HCT116 (cell line): ENCODE results near the gene SORCS2. TPM values are rescaled to one million over a fixed set of nuclear protein-coding genes. Genes with fewer than 3 reads are reported as not detected.

Experiments
- ATAC-seq: fragments of 200-7000 bp; cut with Tn5 transposase; 2 replicates; pipeline ENCODE4 v1.9.1; 2020; ENCODE audit warnings: mild to moderate bottlenecking, moderate library complexity
- BruUV-seq: library from RNA; stranded (reverse); fragments of 400-500 nt; replicated peaks from 2 replicates; lab custom pipeline; 2021; lab: Mats Ljungman, UMichigan
- CTCF ChIA-PET: fragments of 300-600 bp; sonication (Branson Sonifier 250); formaldehyde crosslinking; loops from one replicate; lab custom pipeline; 2021; ENCODE audit warnings: antibody characterized with exemption; lab: Charles Lee
- POLR2A ChIA-PET: fragments of 300-600, 350-600 bp; sonication (Branson Sonifier 250); formaldehyde crosslinking; loops from one replicate; lab custom pipeline; 2021; ENCODE audit warnings: antibody characterized with exemption; lab: Charles Lee
- RAD21 ChIA-PET, 2 experiments: fragments of 300-600 bp; sonication (Branson Sonifier 250); formaldehyde crosslinking; loops; one replicate each; lab custom pipeline; 2023; ENCODE audit warnings: low total read pairs in 2 of 2; ENCODE audit not compliant: uncharacterized antibody in 2 of 2, unreplicated experiment in 2 of 2, low non-redundant PET in 1 of 2; lab: Charles Lee
- DNase-seq: peaks from one replicate; pipeline ENCODE4 v3.0.0-alpha.2; 2010; ENCODE audit warnings: low read depth, low spot score
- H2AFZ ChIP-seq: fragments of 200-600 bp; shearing (Covaris generic), sonication (generic); 2 replicates; pipeline ENCODE4 v1.6.1; 2017; ENCODE audit warnings: low read depth, mixed run types, mixed read lengths, antibody characterized with exemption, low read length; ENCODE audit not compliant: poor library complexity, severe bottlenecking
- H3K27ac ChIP-seq: 2 replicates; pipeline ENCODE4 v1.5.1; 2012; ENCODE audit warnings: low read depth, low read length
- H3K27me3 ChIP-seq: fragments of 200-600 bp; sonication (generic); 2 replicates; pipeline ENCODE4 v1.6.1; 2016; ENCODE audit warnings: mixed run types, low read length, mixed read lengths; ENCODE audit not compliant: insufficient read depth
- H3K36me3 ChIP-seq, 2 experiments: fragments of 200-500 bp in 1 of 2; fragments of 200-600 bp in 1 of 2; sonication (Bioruptor generic) in 1 of 2; sonication (generic) in 1 of 2; 2 replicates each; pipeline versions ENCODE4 v1.5.1 to v1.6.1; 2014 to 2016; ENCODE audit warnings: low read length in 2 of 2, inconsistent platforms in 1 of 2, mixed read lengths in 1 of 2, mixed run types in 1 of 2; ENCODE audit not compliant: insufficient read depth in 2 of 2, control insufficient read depth in 1 of 2
- H3K4me1 ChIP-seq, 2 experiments: fragments of 200-600 bp in 1 of 2; sonication (generic) in 1 of 2; 2 replicates each; pipeline versions ENCODE4 v1.5.1 to v1.6.1; 2012 to 2017; ENCODE audit warnings: low read length in 2 of 2, inconsistent platforms in 1 of 2, mild to moderate bottlenecking in 1 of 2, mixed read lengths in 1 of 2, mixed run types in 1 of 2, moderate library complexity in 1 of 2; ENCODE audit not compliant: insufficient read depth in 2 of 2, control insufficient read depth in 1 of 2
- H3K4me2 ChIP-seq: fragments of 200-600 bp; sonication (generic); 2 replicates; pipeline ENCODE4 v1.6.1; 2017; ENCODE audit warnings: mixed run types, low read length, mixed read lengths
- H3K4me3 ChIP-seq, 2 experiments: fragments of 200-600 bp in 1 of 2; sonication (generic) in 1 of 2; replicated peaks in 1 of 2; 2 replicates each; pipeline ENCODE4 v1.5.1; 2011 to 2016; ENCODE audit warnings: low read length in 2 of 2, control low read depth in 1 of 2, low read depth in 1 of 2, mild to moderate bottlenecking in 1 of 2, mixed read lengths in 1 of 2, mixed run types in 1 of 2
- H3K79me2 ChIP-seq: fragments of 200-600 bp; sonication (generic); 2 replicates; pipeline ENCODE4 v1.6.1; 2017; ENCODE audit warnings: mild to moderate bottlenecking, mixed run types, low read length, moderate library complexity, mixed read lengths; ENCODE audit not compliant: insufficient read depth
- H3K9ac ChIP-seq: fragments of 200-600 bp; sonication (generic); 2 replicates; pipeline ENCODE4 v1.6.1; 2016; ENCODE audit warnings: low read length, mixed read lengths
- H3K9me2 ChIP-seq: fragments of 200-600 bp; sonication (generic), shearing (Covaris generic); 2 replicates; pipeline ENCODE4 v1.6.1; 2017; ENCODE audit warnings: mixed run types, mild to moderate bottlenecking, moderate library complexity; ENCODE audit not compliant: insufficient read depth
- H3K9me3 ChIP-seq, 2 experiments: fragments of 200-500 bp in 1 of 2; fragments of 200-600 bp in 1 of 2; sonication (Bioruptor generic) in 1 of 2; sonication (generic) in 1 of 2; 2 replicates each; pipeline ENCODE4 v1.6.1; 2014 to 2017; ENCODE audit warnings: low read length in 2 of 2, mixed read lengths in 2 of 2, inconsistent platforms in 1 of 2, low read depth in 1 of 2, mild to moderate bottlenecking in 1 of 2, mixed run types in 1 of 2, moderate library complexity in 1 of 2; ENCODE audit not compliant: control insufficient read depth in 1 of 2, insufficient read depth in 1 of 2
- H4K20me1 ChIP-seq: fragments of 200-600 bp; sonication (generic), shearing (Covaris generic); 2 replicates; pipeline ENCODE4 v1.6.1; 2017; ENCODE audit warnings: mixed run types, mild to moderate bottlenecking, moderate library complexity; ENCODE audit not compliant: insufficient read depth
- ATF3 ChIP-seq: IDR thresholded peaks from 2 replicates; pipeline ENCODE4 v1.6.1; 2012
- CBX3 ChIP-seq: IDR thresholded peaks from 2 replicates; pipeline ENCODE4 v1.6.1; 2012; ENCODE audit warnings: low read depth
- CEBPB ChIP-seq: IDR thresholded peaks from 2 replicates; pipeline ENCODE4 v1.6.1; 2012; ENCODE audit warnings: low read depth
- ELF1 ChIP-seq: IDR thresholded peaks from 2 replicates; pipeline ENCODE4 v1.6.1; 2012; ENCODE audit warnings: low read depth, borderline replicate concordance
- EZH2 ChIP-seq: fragments of 200-600 bp; sonication (generic); IDR thresholded peaks from 2 replicates; pipeline ENCODE4 v1.6.1; 2017; ENCODE audit warnings: antibody characterized with exemption, mixed run types
- EZH2phosphoT487 ChIP-seq: fragments of 200-600 bp; IDR thresholded peaks from 2 replicates; pipeline ENCODE4 v1.6.1; 2018; ENCODE audit warnings: antibody characterized with exemption, borderline replicate concordance
- FOSL1 ChIP-seq: IDR thresholded peaks from 2 replicates; pipeline ENCODE4 v1.6.1; 2012; ENCODE audit warnings: low read depth
- JUND ChIP-seq: IDR thresholded peaks from 2 replicates; pipeline ENCODE4 v1.6.1; 2012
- POLR2A ChIP-seq: IDR thresholded peaks from 2 replicates; pipeline ENCODE4 v1.7.0; 2011; ENCODE audit warnings: borderline replicate concordance; ENCODE audit not compliant: insufficient read depth, insufficient read length; ENCODE audit errors: extremely low read depth
- POLR2AphosphoS5 ChIP-seq: IDR thresholded peaks from 2 replicates; pipeline ENCODE4 v1.6.1; 2011; ENCODE audit warnings: mild to moderate bottlenecking, low read depth, low read length, moderate library complexity
- RAD21 ChIP-seq: IDR thresholded peaks from 2 replicates; pipeline ENCODE4 v1.6.1; 2012; ENCODE audit warnings: low read depth, mild to moderate bottlenecking
- SIN3A ChIP-seq: IDR thresholded peaks from 2 replicates; pipeline ENCODE4 v1.6.1; 2012; ENCODE audit warnings: low read depth
- TCF7L2 ChIP-seq: IDR thresholded peaks from 2 replicates; pipeline ENCODE4 v1.7.0; 2011; ENCODE audit warnings: borderline replicate concordance, inconsistent platforms; ENCODE audit not compliant: insufficient read depth, insufficient read length; ENCODE audit errors: extremely low read depth
- ZFX ChIP-seq: fragments of 450-650 bp; IDR thresholded peaks from 2 replicates; pipeline ENCODE4 v1.6.1; 2017
- ZNF274 ChIP-seq: fragments of 200-500 bp; sonication (Bioruptor generic); IDR thresholded peaks from 2 replicates; pipeline ENCODE4 v1.6.1; 2014; ENCODE audit warnings: mild to moderate bottlenecking, low read depth, low read length, inconsistent platforms
- intact Hi-C: fragments of 100-400 bp; cut with micrococcal nuclease; formaldehyde crosslinking; loops from 2 replicates; pipeline ENCODE4 v1.10.0; 2022
- total RNA-seq: library from RNA; stranded (reverse); gene quantifications from one replicate; pipeline ENCODE4 v1.2.1, GENCODE V29; 2021; ENCODE audit not compliant: unreplicated experiment
- TF ChIP-seq, protein P1 (sequence below): IDR thresholded peaks from 2 replicates; pipeline ENCODE4 v1.6.1; 2012
- TF ChIP-seq, protein P2 (sequence below): IDR thresholded peaks from 2 replicates; pipeline ENCODE4 v1.6.1; 2012; ENCODE audit warnings: low read depth

SORCS2 gene
- total RNA-seq, 1 experiment from 2014 or later: 0.37 TPM

GRCh38 chr4:7680106-7680505 lies 487.8 kb downstream of the SORCS2 start:
- intact Hi-C loops: no loop called here
- Histone ChIP-seq H3K9ac (no peak overlapping the region), H3K27ac (no peak overlapping the region), H3K9me3 (no peaks in the 10 kb centered on the region), H3K79me2 (no peaks in the 10 kb centered on the region), H3K36me3 (no peaks in the 10 kb centered on the region), H3K9me2 (no peaks in the 10 kb centered on the region), H3K4me1 (no peaks in the 10 kb centered on the region), H3K27me3 (no peaks in the 10 kb centered on the region; the same call in 1 of the 2 replicates), H3K4me3 (no peak overlapping the region), H3K4me2 (no peak overlapping the region), H2AFZ (no peak overlapping the region), H4K20me1 (no peaks in the 10 kb centered on the region)
- DNase-seq (no peak), ATAC-seq (no peak)
- ChIA-PET POLR2A (no interaction called here), RAD21 (no interaction called here), CTCF (no interaction called here)
- no peak for TF ChIP-seq RAD21
- TF ChIP-seq ZFX: no peak
- no peak for TF ChIP-seq POLR2AphosphoS5
- TF ChIP-seq FOSL1: no peak
- TF ChIP-seq SIN3A: no peak
- no TSS peak for BruUV-seq

GRCh38 chr4:7680731-7681130 lies 488.4 kb downstream of the SORCS2 start:
- intact Hi-C loops: no loop called here
- ChIA-PET CTCF (no interaction called here), POLR2A (no interaction called here), RAD21 (no interaction called here)
- no peaks in the 10 kb centered on the region for H3K4me1 ChIP-seq
- no TSS peak for BruUV-seq
- no peaks in the 10 kb centered on the region for H3K36me3 ChIP-seq
- no peak overlapping the region for H3K9ac ChIP-seq
- H3K4me2 ChIP-seq: no peak overlapping the region
- ATAC-seq (no peak), DNase-seq (no peak)
- H3K4me3 ChIP-seq: no peak overlapping the region
- no peaks in the 10 kb centered on the region for H3K9me3 ChIP-seq
- TF ChIP-seq, protein P1, sequence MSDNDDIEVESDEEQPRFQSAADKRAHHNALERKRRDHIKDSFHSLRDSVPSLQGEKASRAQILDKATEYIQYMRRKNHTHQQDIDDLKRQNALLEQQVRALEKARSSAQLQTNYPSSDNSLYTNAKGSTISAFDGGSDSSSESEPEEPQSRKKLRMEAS: no peak
- TF ChIP-seq TCF7L2: no peak
- TF ChIP-seq CBX3: no peak
- TF ChIP-seq JUND: no peak
- no peak for TF ChIP-seq EZH2phosphoT487
- TF ChIP-seq ZNF274: no peak
- TF ChIP-seq ELF1: no peak
- no peak for TF ChIP-seq RAD21
- TF ChIP-seq POLR2A: no peak
- TF ChIP-seq, protein P2, sequence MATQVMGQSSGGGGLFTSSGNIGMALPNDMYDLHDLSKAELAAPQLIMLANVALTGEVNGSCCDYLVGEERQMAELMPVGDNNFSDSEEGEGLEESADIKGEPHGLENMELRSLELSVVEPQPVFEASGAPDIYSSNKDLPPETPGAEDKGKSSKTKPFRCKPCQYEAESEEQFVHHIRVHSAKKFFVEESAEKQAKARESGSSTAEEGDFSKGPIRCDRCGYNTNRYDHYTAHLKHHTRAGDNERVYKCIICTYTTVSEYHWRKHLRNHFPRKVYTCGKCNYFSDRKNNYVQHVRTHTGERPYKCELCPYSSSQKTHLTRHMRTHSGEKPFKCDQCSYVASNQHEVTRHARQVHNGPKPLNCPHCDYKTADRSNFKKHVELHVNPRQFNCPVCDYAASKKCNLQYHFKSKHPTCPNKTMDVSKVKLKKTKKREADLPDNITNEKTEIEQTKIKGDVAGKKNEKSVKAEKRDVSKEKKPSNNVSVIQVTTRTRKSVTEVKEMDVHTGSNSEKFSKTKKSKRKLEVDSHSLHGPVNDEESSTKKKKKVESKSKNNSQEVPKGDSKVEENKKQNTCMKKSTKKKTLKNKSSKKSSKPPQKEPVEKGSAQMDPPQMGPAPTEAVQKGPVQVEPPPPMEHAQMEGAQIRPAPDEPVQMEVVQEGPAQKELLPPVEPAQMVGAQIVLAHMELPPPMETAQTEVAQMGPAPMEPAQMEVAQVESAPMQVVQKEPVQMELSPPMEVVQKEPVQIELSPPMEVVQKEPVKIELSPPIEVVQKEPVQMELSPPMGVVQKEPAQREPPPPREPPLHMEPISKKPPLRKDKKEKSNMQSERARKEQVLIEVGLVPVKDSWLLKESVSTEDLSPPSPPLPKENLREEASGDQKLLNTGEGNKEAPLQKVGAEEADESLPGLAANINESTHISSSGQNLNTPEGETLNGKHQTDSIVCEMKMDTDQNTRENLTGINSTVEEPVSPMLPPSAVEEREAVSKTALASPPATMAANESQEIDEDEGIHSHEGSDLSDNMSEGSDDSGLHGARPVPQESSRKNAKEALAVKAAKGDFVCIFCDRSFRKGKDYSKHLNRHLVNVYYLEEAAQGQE: no peak
- no peak for TF ChIP-seq CEBPB
- TF ChIP-seq EZH2: no peak
- no peak for TF ChIP-seq ATF3
- TF ChIP-seq POLR2AphosphoS5: no peak
- H4K20me1 ChIP-seq: no peaks in the 10 kb centered on the region
- no peaks in the 10 kb centered on the region for H3K79me2 ChIP-seq
- no peaks in the 10 kb centered on the region; the same call in 1 of the 2 replicates for H3K27me3 ChIP-seq
- no peak overlapping the region for H2AFZ ChIP-seq
- H3K27ac ChIP-seq: no peak overlapping the region
- no peaks in the 10 kb centered on the region for H3K9me2 ChIP-seq
